WERI-Rb-1 (cell line): ENCODE measurements around the gene ACOT7.
"Not testable (repeated sequence)": the region's sequence is repeated elsewhere in the genome, so short reads cannot be mapped to it uniquely, and the experiment has no call there.

Experiments
- DNase-seq: peaks from one replicate; pipeline ENCODE4 v3.0.0-alpha.2; 2020
- H3K27ac ChIP-seq: fragments of 250-450 bp; sonication (Bioruptor Pico); 2 replicates; pipeline ENCODE4 v1.5.1; 2020; ENCODE audit warnings: mild to moderate bottlenecking, moderate library complexity
- H3K27me3 ChIP-seq: fragments of 250-450 bp; sonication (Bioruptor Pico); 2 replicates; pipeline ENCODE4 v1.5.1; 2021; ENCODE audit warnings: mild to moderate bottlenecking, low read depth, moderate library complexity; ENCODE audit not compliant: insufficient read depth, severe bottlenecking
- H3K36me3 ChIP-seq: fragments of 250-450 bp; sonication (Bioruptor Pico); 2 replicates; pipeline ENCODE4 v1.5.1; 2020; ENCODE audit warnings: mild to moderate bottlenecking, moderate library complexity
- H3K4me3 ChIP-seq: 2 replicates; pipeline ENCODE4 v1.5.1; 2011; ENCODE audit warnings: low read depth, mild to moderate bottlenecking, control low read depth, low read length
- H3K9me3 ChIP-seq: fragments of 250-450 bp; sonication (Bioruptor Pico); 2 replicates; pipeline ENCODE4 v1.5.1; 2021; ENCODE audit warnings: mild to moderate bottlenecking, moderate library complexity; ENCODE audit not compliant: severe bottlenecking
- TF ChIP-seq, protein P1 (sequence below): IDR thresholded peaks from 2 replicates; pipeline ENCODE4 v1.5.1; 2011; ENCODE audit warnings: low read depth, mild to moderate bottlenecking, control low read depth, inconsistent platforms, low read length

Gene ACOT7

DNA sequence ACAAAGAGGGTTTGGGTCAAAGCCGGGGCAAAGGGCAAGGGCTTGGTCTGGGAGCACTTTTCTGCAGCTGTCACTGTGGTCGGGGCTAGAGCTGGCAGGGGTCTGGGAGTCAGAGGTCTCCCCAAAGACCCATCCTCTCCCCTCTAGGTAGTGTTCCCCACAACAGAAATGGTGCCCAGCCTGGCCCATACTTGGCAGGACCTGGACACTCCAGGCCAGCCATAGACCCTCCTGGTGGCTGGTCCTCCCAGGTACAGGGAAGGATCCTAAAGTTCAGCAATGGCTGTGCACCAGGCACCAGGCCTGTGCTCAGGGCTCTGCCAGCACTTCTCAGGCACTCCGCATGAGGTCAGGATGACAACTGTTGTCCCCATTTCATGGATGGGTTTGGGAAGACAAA, 42.0 kb upstream of the ACOT7 start:
- Histone ChIP-seq H3K4me3 (no peak overlapping the region), H3K9me3 (no peaks in the 10 kb centered on the region), H3K36me3 (no peaks in the 10 kb centered on the region), H3K27me3 (no peaks in the 10 kb centered on the region), H3K27ac (no peak overlapping the region)
- no peak for DNase-seq
- TF ChIP-seq, protein P1, sequence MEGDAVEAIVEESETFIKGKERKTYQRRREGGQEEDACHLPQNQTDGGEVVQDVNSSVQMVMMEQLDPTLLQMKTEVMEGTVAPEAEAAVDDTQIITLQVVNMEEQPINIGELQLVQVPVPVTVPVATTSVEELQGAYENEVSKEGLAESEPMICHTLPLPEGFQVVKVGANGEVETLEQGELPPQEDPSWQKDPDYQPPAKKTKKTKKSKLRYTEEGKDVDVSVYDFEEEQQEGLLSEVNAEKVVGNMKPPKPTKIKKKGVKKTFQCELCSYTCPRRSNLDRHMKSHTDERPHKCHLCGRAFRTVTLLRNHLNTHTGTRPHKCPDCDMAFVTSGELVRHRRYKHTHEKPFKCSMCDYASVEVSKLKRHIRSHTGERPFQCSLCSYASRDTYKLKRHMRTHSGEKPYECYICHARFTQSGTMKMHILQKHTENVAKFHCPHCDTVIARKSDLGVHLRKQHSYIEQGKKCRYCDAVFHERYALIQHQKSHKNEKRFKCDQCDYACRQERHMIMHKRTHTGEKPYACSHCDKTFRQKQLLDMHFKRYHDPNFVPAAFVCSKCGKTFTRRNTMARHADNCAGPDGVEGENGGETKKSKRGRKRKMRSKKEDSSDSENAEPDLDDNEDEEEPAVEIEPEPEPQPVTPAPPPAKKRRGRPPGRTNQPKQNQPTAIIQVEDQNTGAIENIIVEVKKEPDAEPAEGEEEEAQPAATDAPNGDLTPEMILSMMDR: no peak

DNA sequence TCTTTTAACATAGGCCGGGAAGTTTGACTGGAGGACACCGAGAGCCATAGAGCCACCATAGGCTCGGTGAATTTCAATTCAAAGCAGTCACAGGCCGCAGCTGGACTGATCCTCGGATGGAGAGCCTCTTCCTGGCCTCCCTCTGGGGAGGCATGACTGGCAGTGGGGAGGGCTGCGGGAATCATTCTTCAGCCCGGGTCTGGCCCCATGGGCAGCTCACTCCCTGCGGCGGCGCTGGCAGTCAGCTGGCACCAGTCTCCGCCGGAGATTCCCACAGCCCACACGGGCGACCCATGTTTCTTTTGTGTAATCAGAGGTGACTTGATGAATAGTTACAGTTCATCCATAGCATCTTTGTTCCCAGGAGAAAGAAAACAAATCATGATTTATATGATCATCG, 41.6 kb upstream of the ACOT7 start:
- TF ChIP-seq, protein P1: no peak
- H3K4me3 ChIP-seq: no peak overlapping the region
- no peak for DNase-seq
- no peaks in the 10 kb centered on the region for H3K36me3 ChIP-seq
- no peaks in the 10 kb centered on the region for H3K27me3 ChIP-seq
- no peaks in the 10 kb centered on the region for H3K9me3 ChIP-seq
- H3K27ac ChIP-seq: no peak overlapping the region

DNA sequence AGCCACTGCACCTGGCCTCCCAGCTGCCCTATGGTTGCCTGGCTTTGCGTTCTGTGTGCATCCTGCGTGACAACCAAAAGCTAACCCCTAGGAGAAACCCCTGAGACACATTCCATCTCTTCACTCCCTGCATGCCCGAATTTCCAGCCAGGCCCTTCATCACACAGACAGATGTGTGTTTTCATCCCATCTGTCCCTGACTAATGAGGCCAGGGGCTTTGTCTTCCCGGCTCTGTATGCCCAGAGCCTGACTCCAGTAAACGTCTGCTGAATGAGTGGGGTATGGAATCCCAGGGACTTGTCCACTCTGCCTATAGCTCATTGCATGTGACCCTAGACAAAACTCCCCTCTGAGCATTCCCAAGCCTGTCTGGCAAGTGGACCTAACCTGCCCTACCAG, 40.6 kb upstream of the ACOT7 start:
- H3K9me3 ChIP-seq: no peaks in the 10 kb centered on the region
- H3K27me3 ChIP-seq: no peaks in the 10 kb centered on the region
- DNase-seq: no peak
- no peak overlapping the region for H3K27ac ChIP-seq
- no peaks in the 10 kb centered on the region for H3K36me3 ChIP-seq
- TF ChIP-seq, protein P1: no peak
- no peak overlapping the region for H3K4me3 ChIP-seq

DNA sequence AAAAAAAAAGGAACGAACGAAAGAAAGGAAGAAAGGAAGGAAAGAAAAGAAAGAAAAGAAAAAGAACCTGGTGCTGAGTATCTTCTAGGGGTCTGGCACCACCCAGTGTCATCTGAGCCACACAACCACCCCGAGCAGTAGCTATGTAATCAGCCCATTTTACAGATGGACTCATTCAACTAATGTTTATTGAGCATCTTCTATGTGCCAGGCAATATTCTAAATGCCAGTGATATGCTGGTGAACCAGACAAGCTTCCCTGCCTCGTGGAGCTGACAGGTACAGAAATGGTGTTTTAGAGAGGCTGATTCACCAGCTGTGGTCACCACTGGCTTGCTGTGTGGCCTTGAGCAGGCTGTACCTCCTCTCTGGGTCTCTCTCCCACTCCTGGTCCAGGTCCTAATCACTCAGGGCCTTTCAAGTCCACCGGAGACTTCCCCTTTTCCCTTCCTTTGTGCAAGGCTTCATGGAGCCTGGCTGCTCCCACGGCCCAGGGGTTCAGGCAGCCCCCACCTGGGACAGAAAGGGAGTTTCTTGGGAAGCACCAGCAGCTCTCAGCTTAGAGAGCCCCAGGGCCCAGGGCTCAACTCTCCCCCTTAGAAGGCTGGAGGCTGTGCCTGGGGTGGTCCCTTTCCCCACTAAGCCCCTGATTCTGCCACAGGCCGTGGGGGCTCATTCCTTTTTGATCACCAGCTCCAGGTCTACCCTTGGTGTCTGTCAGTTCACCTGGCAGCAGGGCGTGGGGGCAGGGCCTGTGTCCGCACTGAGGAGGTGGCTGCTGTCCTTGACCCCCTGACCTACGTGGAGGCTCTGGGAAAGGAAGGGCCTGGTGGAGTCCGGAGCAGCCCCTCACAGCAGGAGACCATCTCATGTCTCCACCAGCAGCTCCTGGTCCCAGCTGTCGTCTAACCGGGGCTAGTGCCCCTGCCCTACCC, 38.3 kb upstream of the ACOT7 start:
- H3K27ac ChIP-seq, H3K9me3 ChIP-seq, H3K27me3 ChIP-seq, DNase-seq, H3K4me3 ChIP-seq, H3K36me3 ChIP-seq: not testable (repeated sequence)

DNA sequence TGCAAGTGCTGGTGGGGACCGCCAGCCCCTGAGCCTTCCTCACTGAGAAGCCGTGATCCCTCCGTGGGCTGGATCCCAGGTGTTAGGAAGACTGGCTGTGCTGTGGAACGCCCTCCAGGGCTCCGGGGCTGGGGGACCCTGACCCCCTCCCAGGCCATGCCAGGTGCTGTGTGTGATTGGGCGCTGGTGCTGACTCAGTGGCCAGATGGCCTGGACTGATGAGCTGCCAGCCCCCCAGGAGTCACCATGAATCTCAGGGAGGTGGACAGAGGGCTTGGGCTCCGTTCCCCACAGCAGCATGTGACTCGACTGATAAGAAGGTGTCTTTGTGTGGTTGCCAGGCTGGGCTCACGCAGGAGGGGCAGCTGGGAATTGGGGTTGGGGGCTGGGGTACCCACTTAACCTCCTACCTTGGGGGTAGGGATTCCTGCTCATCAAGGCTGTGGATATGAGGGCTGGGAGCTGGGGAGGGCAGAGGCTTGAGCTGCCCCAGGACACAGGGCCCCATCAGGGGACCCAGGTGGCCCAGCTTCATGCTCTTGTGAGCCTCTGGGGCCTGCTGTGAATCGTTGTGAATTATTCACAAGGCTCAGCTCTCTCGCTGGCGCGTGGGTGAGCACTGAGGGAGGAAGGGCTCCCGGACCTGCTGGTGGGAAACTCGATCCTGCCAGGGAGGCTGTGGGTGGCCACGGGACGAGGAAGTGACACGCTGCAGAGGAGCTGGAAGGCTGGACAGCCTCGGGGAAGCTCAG, 36.3 kb upstream of the ACOT7 start:
- H3K4me3 ChIP-seq, H3K27me3 ChIP-seq, H3K27ac ChIP-seq, H3K9me3 ChIP-seq, H3K36me3 ChIP-seq, DNase-seq: not testable (repeated sequence)

DNA sequence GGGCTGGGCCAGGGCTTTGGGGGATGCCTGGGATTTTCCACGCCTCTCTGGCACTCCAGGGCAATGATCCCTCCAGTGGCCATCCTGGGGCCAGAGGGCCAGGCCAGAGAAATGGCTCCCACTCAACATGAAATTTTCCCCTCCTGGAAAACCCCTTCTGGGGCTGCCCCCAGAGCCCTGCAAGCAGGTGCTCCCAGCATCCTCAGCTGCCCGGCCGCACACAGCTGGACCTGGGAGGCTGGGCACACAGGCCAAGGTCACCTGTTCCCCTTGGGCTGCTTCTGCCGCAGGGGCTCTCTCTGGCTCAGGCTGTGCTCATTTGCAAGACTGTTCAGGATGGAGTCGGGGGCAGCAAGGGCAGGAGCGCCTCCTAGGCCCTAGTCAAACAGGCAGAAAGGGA, 34.9 kb upstream of the ACOT7 start:
- DNase-seq, H3K27me3 ChIP-seq, H3K36me3 ChIP-seq, H3K4me3 ChIP-seq, H3K27ac ChIP-seq, H3K9me3 ChIP-seq: not testable (repeated sequence)
